ENCODE data around the gene WDR48. TPM values are rescaled to one million over a fixed set of nuclear protein-coding genes. Genes with fewer than 3 reads are reported as not detected.

The WDR48 gene
- total and polyA plus RNA-seq, 9 of the 15 experiments (the other 6 are each of a cell fraction or from before 2014, with no cell fraction given), result 26.6 to 70.6 (median 48.0) TPM

- TF ChIP-seq CBX8 (IDR thresholded peaks at IDR 0.05; ENCODE audit: borderline replicate concordance, extremely low read depth, low read depth, low read length, poor library complexity, severe bottlenecking), result no peak
- no peak for TF ChIP-seq PCBP2 (IDR thresholded peaks at IDR 0.05; ENCODE audit: low read depth, low read length, poor library complexity, severe bottlenecking)
- TF ChIP-seq, protein P1, sequence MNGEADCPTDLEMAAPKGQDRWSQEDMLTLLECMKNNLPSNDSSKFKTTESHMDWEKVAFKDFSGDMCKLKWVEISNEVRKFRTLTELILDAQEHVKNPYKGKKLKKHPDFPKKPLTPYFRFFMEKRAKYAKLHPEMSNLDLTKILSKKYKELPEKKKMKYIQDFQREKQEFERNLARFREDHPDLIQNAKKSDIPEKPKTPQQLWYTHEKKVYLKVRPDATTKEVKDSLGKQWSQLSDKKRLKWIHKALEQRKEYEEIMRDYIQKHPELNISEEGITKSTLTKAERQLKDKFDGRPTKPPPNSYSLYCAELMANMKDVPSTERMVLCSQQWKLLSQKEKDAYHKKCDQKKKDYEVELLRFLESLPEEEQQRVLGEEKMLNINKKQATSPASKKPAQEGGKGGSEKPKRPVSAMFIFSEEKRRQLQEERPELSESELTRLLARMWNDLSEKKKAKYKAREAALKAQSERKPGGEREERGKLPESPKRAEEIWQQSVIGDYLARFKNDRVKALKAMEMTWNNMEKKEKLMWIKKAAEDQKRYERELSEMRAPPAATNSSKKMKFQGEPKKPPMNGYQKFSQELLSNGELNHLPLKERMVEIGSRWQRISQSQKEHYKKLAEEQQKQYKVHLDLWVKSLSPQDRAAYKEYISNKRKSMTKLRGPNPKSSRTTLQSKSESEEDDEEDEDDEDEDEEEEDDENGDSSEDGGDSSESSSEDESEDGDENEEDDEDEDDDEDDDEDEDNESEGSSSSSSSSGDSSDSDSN (IDR thresholded peaks at IDR 0.05; ENCODE audit: borderline replicate concordance in 1 of 2, low read depth in 2 of 2, low read length in 2 of 2), result peak in 1 of 2 experiments; percentile 64; a peak in 1 of 4 replicates
- no peak for TF ChIP-seq ZKSCAN1 (IDR thresholded peaks at IDR 0.05; ENCODE audit: low read depth, low read length)
- TF ChIP-seq HDAC8 (tag; IDR thresholded peaks at IDR 0.05), result no peak
- no peak for TF ChIP-seq ZNF311 (CRISPR knock-in tag; IDR thresholded peaks at IDR 0.05)
- no peak for TF ChIP-seq ZHX1 (conservative IDR thresholded peaks at IDR 0.05; ENCODE audit: low read length)
- TF ChIP-seq, protein P2, sequence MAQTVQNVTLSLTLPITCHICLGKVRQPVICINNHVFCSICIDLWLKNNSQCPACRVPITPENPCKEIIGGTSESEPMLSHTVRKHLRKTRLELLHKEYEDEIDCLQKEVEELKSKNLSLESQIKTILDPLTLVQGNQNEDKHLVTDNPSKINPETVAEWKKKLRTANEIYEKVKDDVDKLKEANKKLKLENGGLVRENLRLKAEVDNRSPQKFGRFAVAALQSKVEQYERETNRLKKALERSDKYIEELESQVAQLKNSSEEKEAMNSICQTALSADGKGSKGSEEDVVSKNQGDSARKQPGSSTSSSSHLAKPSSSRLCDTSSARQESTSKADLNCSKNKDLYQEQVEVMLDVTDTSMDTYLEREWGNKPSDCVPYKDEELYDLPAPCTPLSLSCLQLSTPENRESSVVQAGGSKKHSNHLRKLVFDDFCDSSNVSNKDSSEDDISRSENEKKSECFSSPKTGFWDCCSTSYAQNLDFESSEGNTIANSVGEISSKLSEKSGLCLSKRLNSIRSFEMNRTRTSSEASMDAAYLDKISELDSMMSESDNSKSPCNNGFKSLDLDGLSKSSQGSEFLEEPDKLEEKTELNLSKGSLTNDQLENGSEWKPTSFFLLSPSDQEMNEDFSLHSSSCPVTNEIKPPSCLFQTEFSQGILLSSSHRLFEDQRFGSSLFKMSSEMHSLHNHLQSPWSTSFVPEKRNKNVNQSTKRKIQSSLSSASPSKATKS (CRISPR knock-in tag; IDR thresholded peaks at IDR 0.05), result no peak
- TF ChIP-seq ZNF561 (CRISPR knock-in tag; conservative IDR thresholded peaks at IDR 0.05), result no peak
- no peak for TF ChIP-seq SNIP1 (IDR thresholded peaks at IDR 0.05; ENCODE audit: low read depth)
- no peak for TF ChIP-seq RBM34 (IDR thresholded peaks at IDR 0.05; ENCODE audit: borderline replicate concordance, insufficient read depth, low read length)
- no peak for TF ChIP-seq BDP1 (IDR thresholded peaks at IDR 0.05; ENCODE audit: insufficient read depth, insufficient read length)
- no peak for TF ChIP-seq SIN3A (IDR thresholded peaks at IDR 0.05; ENCODE audit: borderline replicate concordance in 2 of 2, control insufficient read depth in 1 of 2, low read depth in 2 of 2, low read length in 2 of 2)
- TF ChIP-seq ZNF507 (tag; conservative IDR thresholded peaks at IDR 0.05), result no peak
Observed at GRCh38 chr3:39106851-39107387, 55.1 kb downstream of the WDR48 start (continued).
